Heart left ventricle (tissue), 16 donors: ENCODE data around the gene COL24A1. TPM values are rescaled to one million over a fixed set of nuclear protein-coding genes. Genes with fewer than 3 reads are reported as not detected.

Experiments
- ATAC-seq, 4 donors: fragments of 200-7000 bp; cut with Tn5 transposase; one replicate each; pipeline ENCODE4 v1.9.1; 2020 to 2022; ENCODE audit warnings: moderate library complexity in 4 of 4, mild to moderate bottlenecking in 3 of 4, moderate number of reproducible peaks in 1 of 4
- DNase-seq, 5 donors: peaks; one replicate each; pipeline ENCODE4 v3.0.0-alpha.2; 2020
- H3K27ac ChIP-seq, 12 donors: fragments of 200-600 bp; sonication (generic) in 4 of 12; one replicate each; pipeline versions ENCODE4 v1.5.0 to v1.8.0; 2016 to 2022; ENCODE audit warnings: mild to moderate bottlenecking in 2 of 12
- H3K27me3 ChIP-seq, 9 donors: fragments of 200-600 bp; sonication (generic) in 2 of 9; one replicate each; pipeline versions ENCODE4 v1.5.1 to v1.8.0; 2016 to 2022; ENCODE audit warnings: mild to moderate bottlenecking in 3 of 9
- H3K36me3 ChIP-seq, 9 donors: fragments of 200-600 bp; sonication (generic) in 2 of 9; one replicate each; pipeline versions ENCODE4 v1.5.0 to v1.8.0; 2018 to 2022; ENCODE audit warnings: mild to moderate bottlenecking in 2 of 9
- H3K4me1 ChIP-seq, 12 donors: fragments of 200-600 bp; sonication (generic) in 4 of 12; one replicate each; pipeline versions ENCODE4 v1.5.0 to v1.8.0; 2016 to 2022; ENCODE audit warnings: mild to moderate bottlenecking in 3 of 12
- H3K4me3 ChIP-seq, 12 donors: fragments of 200-600 bp; sonication (generic) in 4 of 12; one replicate each; pipeline versions ENCODE4 v1.5.0 to v1.8.0; 2017 to 2022; ENCODE audit warnings: mild to moderate bottlenecking in 9 of 12, moderate library complexity in 4 of 12
- H3K9me3 ChIP-seq, 12 donors: fragments of 200-600 bp; sonication (generic) in 4 of 12; one replicate each; pipeline versions ENCODE4 v1.5.0 to v1.8.0; 2016 to 2022; ENCODE audit warnings: mild to moderate bottlenecking in 1 of 12
- POLR2A ChIP-seq, 2 donors: fragments of 450-650 bp; IDR thresholded peaks; one replicate each; pipeline ENCODE4 v1.6.1; 2017; ENCODE audit warnings: antibody characterized with exemption in 2 of 2, mild to moderate bottlenecking in 2 of 2, moderate library complexity in 2 of 2
- WGBS, 4 donors: extraction: QIAGEN DNeasy Blood & Tissue Kit in 2 of 4; methylation state at CpG; one replicate each; pipeline versions ENCODE4 v1.1.5 to v1.1.7; 2013 to 2018; 5-methylcytosine and 5-hydroxymethylcytosine counted together
- intact Hi-C, 10 donors: fragments of 100-400 bp; cut with DNase I; formaldehyde crosslinking; loops; one replicate each; pipeline versions ENCODE4 v1.11.1 to v1.14.2; 2022
- long read RNA-seq, 3 donors: library from polyadenylated mRNA; unstranded; transcript quantifications; one replicate each; pipeline ENCODE4 v2.0.0, GENCODE V29; 2020 to 2021
- polyA plus RNA-seq, 2 donors: library from polyadenylated mRNA; stranded (reverse); fragments of 200-250 nt; gene quantifications; one replicate each; pipeline ENCODE4 v1.2.3, GENCODE V29; 2013
- total RNA-seq, 9 donors: library from RNA; depleted of rRNA in 2 of 9; stranded (reverse); fragments of >200 nt in 2 of 9; fragmentation: NEBNext Ultra II Directional in 3 of 9; extraction: Animal tissue kit (Norgen Biotek cat#: 25700) in 3 of 9; gene quantifications; one replicate each; pipeline versions ENCODE4 v1.1.0 to v1.2.4, GENCODE V29; 2016 to 2023
- TF ChIP-seq, protein P1 (sequence below), 12 donors: fragments of 200-600 bp; sonication (generic) in 4 of 12; IDR thresholded peaks; one replicate each; pipeline versions ENCODE4 v1.5.0 to v1.8.0; 2018 to 2022; ENCODE audit warnings: antibody characterized with exemption in 12 of 12, mild to moderate bottlenecking in 5 of 12
- donor health status: ischemic (EF 13 %, LVEDD 7.1; RV severe dilation, severe dysfunction).
- donor health status: healthy with polysubstance abuse.
- donor health status: DM: no; HTN: yes; CAD: no.
- donor health status: DM: no; HTN: no; CAD: no.
- donor health status: ischemic (EF 25% LVEDD 6.9; RV normal size, moderate dysfunction).
- donor health status: ischemic (EF 25% LVEDD 5.7; RV mildly dilated, moderate dysfunction).
- donor health status: healthy.
- donor health status: DM: yes; HTN: yes; CAD: no.
- donor health status: ischemic (EF 35%, LVEDD 5.7; RV mildly dilated, moderate dysfunction).
- donor health status: nonischemic (EF 11% LVEDD 7.7; RV severe dilation, severe dysfunction).
- donor health status: DM: yes; HTN: yes; CAD: no.
- donor health status: PGD.
- donor health status: ischemic (EF 29% LVEDD 5.4; RV normal size, mild dysfunction).
- donor health status: nonischemic (EF 23%, LVEDD 6.1; RV moderate dilation, normal function).

Gene COL24A1
- total RNA-seq (1 to 10 TPM in 3 of 9 donors, under 1 TPM in 6; 0.16 to 2.8 (median 0.47) TPM), polyA plus RNA-seq (under 1 TPM; 0.07 to 0.23 TPM)
- long read RNA-seq, donor 1, result 0 reads
- long read RNA-seq, donor 2, result 0 reads
- long read RNA-seq, donor 3, result 0 reads

DNA sequence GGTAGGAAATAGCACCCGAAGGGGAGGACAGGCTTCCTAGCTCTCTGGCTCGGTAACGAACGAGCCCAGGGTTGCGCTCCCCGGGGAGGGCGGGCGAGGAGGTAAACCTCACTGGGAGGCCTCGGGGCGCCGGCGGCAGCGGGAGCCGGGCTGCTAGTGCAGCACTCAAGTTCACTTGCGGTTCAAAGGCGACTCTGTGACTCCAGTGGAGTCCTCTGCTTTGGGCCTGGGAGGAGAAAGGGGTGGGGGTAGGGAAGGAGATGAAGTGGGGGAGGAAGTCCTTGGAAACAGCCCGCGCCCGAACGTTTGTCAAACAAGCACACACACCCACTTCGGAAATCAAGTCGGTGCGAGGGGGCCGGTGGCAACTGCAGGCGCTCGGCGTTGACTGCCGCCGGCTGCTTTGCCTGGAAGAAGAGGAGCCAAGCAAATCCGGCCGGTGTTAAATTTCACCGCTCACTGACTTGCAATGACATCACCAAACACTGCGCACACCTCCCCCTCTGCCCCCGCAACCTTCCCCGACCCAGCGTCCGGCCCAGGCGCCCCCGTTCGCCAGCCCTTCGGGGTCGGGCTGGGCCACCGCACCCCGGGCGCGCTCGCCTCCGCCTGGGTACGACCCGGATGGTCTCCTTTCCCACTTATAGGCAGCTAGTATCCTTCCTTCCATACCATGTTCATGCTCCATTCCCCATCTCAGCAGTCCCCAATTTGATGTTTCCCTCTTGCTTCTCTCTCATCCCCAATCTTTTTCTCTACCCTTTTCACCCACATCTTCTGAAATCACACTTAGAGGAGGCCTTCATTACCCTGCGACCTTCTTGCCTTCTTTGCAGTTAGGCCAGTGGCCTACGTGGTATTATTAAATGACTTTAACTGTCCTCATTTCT is at the start of gene COL24A1:
Gene COL24A1 (minus strand): TSS at position 207 of the 890 bp plus-strand sequence. CDS start 376 bp downstream, outside the sequence.
- Histone ChIP-seq H3K36me3 (no peaks in the 10 kb centered on the region), H3K27me3 (peaks cover 3 to 46% (median 21%) of the 10 kb centered on the region in 9 donors), H3K4me3 (peak within 1 kb of the TSS; percentile 6 to 61 (median 44)), H3K27ac (peak within 1 kb of the TSS in 7 of 12 donors; percentile 30 to 75 (median 63)), H3K4me1 (peaks cover 0 to 26% (median 5%) of the 10 kb centered on the region in 12 donors), H3K9me3 (no peaks in the 10 kb centered on the region)
- no peak for TF ChIP-seq POLR2A (IDR thresholded peaks at IDR 0.05)
- TF ChIP-seq, protein P1, sequence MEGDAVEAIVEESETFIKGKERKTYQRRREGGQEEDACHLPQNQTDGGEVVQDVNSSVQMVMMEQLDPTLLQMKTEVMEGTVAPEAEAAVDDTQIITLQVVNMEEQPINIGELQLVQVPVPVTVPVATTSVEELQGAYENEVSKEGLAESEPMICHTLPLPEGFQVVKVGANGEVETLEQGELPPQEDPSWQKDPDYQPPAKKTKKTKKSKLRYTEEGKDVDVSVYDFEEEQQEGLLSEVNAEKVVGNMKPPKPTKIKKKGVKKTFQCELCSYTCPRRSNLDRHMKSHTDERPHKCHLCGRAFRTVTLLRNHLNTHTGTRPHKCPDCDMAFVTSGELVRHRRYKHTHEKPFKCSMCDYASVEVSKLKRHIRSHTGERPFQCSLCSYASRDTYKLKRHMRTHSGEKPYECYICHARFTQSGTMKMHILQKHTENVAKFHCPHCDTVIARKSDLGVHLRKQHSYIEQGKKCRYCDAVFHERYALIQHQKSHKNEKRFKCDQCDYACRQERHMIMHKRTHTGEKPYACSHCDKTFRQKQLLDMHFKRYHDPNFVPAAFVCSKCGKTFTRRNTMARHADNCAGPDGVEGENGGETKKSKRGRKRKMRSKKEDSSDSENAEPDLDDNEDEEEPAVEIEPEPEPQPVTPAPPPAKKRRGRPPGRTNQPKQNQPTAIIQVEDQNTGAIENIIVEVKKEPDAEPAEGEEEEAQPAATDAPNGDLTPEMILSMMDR (IDR thresholded peaks at IDR 0.05), result no peak
- ATAC-seq, result peak; percentile 34 to 67 (median 58)
- whole genome bisulfite sequencing, 4 donors, result 8 to 10% (median 9%) methylated on average over 44 to 52 of the region's 52 CpGs
- peak; percentile 36 to 69 (median 50) for DNase-seq
- intact Hi-C loops, result no loop called here

DNA sequence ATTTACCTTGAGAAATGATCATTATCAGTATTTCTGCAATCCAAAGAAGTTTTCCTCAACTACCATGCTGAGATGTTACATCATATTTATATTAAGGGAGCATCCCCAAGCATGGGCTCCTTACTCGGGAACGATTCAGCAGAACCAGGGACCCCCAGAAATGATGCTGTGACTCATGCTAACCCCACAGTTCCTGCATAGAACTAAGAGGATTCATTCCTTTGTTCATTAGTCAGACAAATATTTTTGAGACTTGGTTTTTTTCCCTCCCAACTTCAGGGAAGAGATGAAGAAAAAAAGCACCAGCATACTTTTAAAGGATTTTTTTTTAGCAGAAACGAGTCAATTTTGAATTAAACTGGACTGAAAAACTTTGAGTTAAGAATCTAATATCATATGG is 49.2 kb upstream of the COL24A1 start:
- intact Hi-C loops, result no loop called here
- Histone ChIP-seq H3K9me3 (no peaks in the 10 kb centered on the region), H3K4me1 (no peaks in the 10 kb centered on the region), H3K4me3 (no peak overlapping the region), H3K27me3 (no peaks in the 10 kb centered on the region), H3K27ac (no peak overlapping the region), H3K36me3 (no peaks in the 10 kb centered on the region)
- ATAC-seq (no peak), DNase-seq (no peak)
- 64 to 76% (median 71%) methylated on average over 3 of the region's 3 CpGs for WGBS, 4 donors
- TF ChIP-seq, protein P1 (IDR thresholded peaks at IDR 0.05), result no peak
- no peak for TF ChIP-seq POLR2A (IDR thresholded peaks at IDR 0.05)

DNA sequence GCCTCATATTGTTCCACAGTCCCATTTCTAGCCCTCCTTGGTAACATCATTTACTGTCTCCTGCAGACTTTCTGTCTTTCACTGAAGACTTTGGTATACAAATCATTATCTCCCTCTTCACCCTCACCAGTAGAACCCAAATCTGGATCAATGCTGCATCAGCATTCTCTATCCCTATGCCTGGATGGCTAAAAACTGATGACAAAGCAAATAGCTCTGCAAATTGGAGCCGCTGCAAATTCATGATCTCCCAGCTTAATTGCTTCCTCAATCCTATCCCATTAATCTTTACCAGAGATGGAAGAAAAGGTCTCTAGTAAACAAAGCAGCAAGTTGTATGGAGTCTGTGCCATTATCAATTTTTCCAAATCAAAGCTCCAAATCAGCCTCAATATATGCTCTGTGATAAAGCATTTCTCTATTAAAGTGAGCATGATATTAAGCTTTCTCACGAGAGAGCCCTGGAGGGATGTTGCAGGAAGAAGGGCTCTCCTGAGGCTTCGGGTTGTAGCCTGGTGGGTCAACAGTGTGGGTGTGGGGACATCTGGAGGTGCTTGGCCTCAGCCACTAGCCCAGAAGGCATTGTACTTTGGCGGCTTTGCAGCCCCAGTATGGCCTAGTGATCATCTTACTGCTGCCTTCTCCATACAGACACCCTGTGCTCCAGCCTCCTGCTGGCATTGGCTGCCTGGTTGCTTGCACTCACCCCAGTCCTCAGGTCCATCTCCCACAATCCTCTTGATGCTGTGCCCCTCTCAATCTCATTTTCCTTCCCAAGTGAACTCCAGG is 46.2 kb upstream of the COL24A1 start:
- no peak overlapping the region for H3K4me3 ChIP-seq
- no peak for DNase-seq
- no peaks in the 10 kb centered on the region for H3K4me1 ChIP-seq
- H3K27me3 ChIP-seq, result no peaks in the 10 kb centered on the region
- TF ChIP-seq, protein P1 (IDR thresholded peaks at IDR 0.05), result no peak
- TF ChIP-seq POLR2A (IDR thresholded peaks at IDR 0.05), result no peak
- no peaks in the 10 kb centered on the region for H3K9me3 ChIP-seq
- H3K36me3 ChIP-seq, result no peaks in the 10 kb centered on the region
- H3K27ac ChIP-seq, result no peak overlapping the region
- intact Hi-C loops, result no loop called here
- peak in 1 of 4 donors; percentile 42 for ATAC-seq
- WGBS, 4 donors, result 68 to 75% (median 71%) methylated on average over 4 of the region's 4 CpGs

DNA sequence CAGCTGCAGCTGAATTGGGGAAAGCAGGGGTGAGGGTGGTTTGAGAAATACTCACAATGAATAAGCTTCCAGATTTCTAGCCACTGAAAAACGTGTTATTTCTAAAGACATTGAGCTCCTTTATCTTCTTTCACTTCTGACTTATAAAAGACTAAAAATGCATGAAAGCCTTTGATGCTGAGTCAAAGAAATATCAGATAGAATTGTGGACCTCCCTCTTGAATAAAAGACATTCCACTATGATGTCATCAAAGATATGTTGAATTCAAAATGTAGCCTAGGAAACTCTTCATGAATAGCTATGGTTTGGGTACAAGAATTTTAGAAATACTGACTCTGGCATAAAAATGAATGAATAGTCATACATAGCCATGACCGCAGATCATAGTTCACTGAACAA is 44.7 kb upstream of the COL24A1 start:
- Histone ChIP-seq H3K36me3 (no peaks in the 10 kb centered on the region), H3K27ac (no peak overlapping the region), H3K9me3 (no peaks in the 10 kb centered on the region), H3K4me1 (no peaks in the 10 kb centered on the region), H3K27me3 (no peaks in the 10 kb centered on the region), H3K4me3 (no peak overlapping the region)
- DNase-seq (no peak), ATAC-seq (no peak)
- TF ChIP-seq POLR2A (IDR thresholded peaks at IDR 0.05), result no peak
- TF ChIP-seq, protein P1 (IDR thresholded peaks at IDR 0.05), result no peak
- intact Hi-C loops, result no loop called here
- 57 to 67% (median 62%) methylated on average over 2 of the region's 2 CpGs for WGBS, 4 donors
